Smooth muscle cell of the pulmonary artery (primary cell): ENCODE results near the gene AZU1. TPM values are rescaled to one million over a fixed set of nuclear protein-coding genes. Genes with fewer than 3 reads are reported as not detected.

Experiments used
- total RNA-seq: library from RNA; depleted of rRNA; stranded (reverse); fragments of >200 nt; gene quantifications from 2 replicates; pipeline ENCODE4 v1.2.3, GENCODE V29; 2014

The AZU1 gene
- 0.07 TPM in 1 of 2 replicates, not detected in the other for total RNA-seq

GRCh38 chr19:827710-828321, at the start of gene AZU1:
Gene AZU1, plus strand, starts transcription at chr19:827837. Its CDS starts 10 bp downstream, at chr19:827847.

GRCh38 chr19:796692-797527, 30.7 kb upstream of the AZU1 start, which contains the start of gene PTBP1:
Gene PTBP1, plus strand, starts transcription at chr19:797452. Its CDS starts 46 bp downstream, at chr19:797498.

GRCh38 chr19:821825-822503, 5.7 kb upstream of the AZU1 start, which contains the start of gene PLPPR3:
Gene PLPPR3, minus strand, starts transcription at chr19:821955. Its CDS starts 396 bp downstream, at chr19:821559.

GRCh38 chr19:840519-841206, 13.0 kb downstream of the AZU1 start, which contains the start of gene PRTN3:
Gene PRTN3, plus strand, starts transcription at chr19:840999. Its CDS starts 10 bp downstream, at chr19:841009.

GRCh38 chr19:852136-853013, 24.7 kb downstream of the AZU1 start, which contains the start of gene ELANE:
Gene ELANE, plus strand, starts transcription at chr19:852303. Its CDS starts 26 bp downstream, at chr19:852329.

GRCh38 chr19:858868-859843, 31.5 kb downstream of the AZU1 start, which contains the start of gene CFD:
Gene CFD, plus strand, starts transcription at chr19:859664. Its CDS starts 26 bp downstream, at chr19:859690.

Other genes starting within 250 kb of the AZU1 start
- gene HCN2, start 238.0 kb upstream of the AZU1 start, total RNA-seq = 2.4 and 4.6 TPM in 2 replicates
- gene POLRMT, start 194.3 kb upstream of the AZU1 start, total RNA-seq = 25.8 and 43.3 TPM in 2 replicates
- not detected in 2 replicates for gene FGF22, start 188.0 kb upstream of the AZU1 start, total RNA-seq
- 22.2 and 22.9 TPM in 2 replicates for gene RNF126, start 164.6 kb upstream of the AZU1 start, total RNA-seq
- 55.3 and 185 TPM in 2 replicates for gene FSTL3, start 151.4 kb upstream of the AZU1 start, total RNA-seq
- not detected in 2 replicates for gene PRSS57, start 132.4 kb upstream of the AZU1 start, total RNA-seq
- gene PALM, start 118.9 kb upstream of the AZU1 start, total RNA-seq = 5.2 and 18.2 TPM in 2 replicates
- gene MISP, start 76.7 kb upstream of the AZU1 start, total RNA-seq = 0.10 and 0.13 TPM in 2 replicates
- 135 and 172 TPM in 2 replicates for gene PTBP1, start 30.4 kb upstream of the AZU1 start, total RNA-seq
- 0.30 TPM in 1 of 2 replicates, not detected in the other for gene PLPPR3, start 5.9 kb upstream of the AZU1 start, total RNA-seq
- gene PRTN3, start 13.2 kb downstream of the AZU1 start, total RNA-seq = 0.07 TPM in 1 of 2 replicates, not detected in the other
- gene ELANE, start 24.5 kb downstream of the AZU1 start, total RNA-seq = 0.13 TPM in 1 of 2 replicates, not detected in the other
- 1.1 and 9.3 TPM in 2 replicates for gene CFD, start 31.8 kb downstream of the AZU1 start, total RNA-seq
- gene MED16, start 65.3 kb downstream of the AZU1 start, total RNA-seq = 41.2 and 43.0 TPM in 2 replicates
- not detected in 2 replicates for gene RNU6-9, start 65.6 kb downstream of the AZU1 start, total RNA-seq
- gene R3HDM4, start 85.4 kb downstream of the AZU1 start, total RNA-seq = 20.3 and 28.8 TPM in 2 replicates
- gene KISS1R, start 89.5 kb downstream of the AZU1 start, total RNA-seq = not detected in 2 replicates
- 15.4 and 16.1 TPM in 2 replicates for gene ARID3A, start 98.2 kb downstream of the AZU1 start, total RNA-seq
- gene WDR18, start 156.5 kb downstream of the AZU1 start, total RNA-seq = 26.5 and 34.7 TPM in 2 replicates
- 0.20 and 1.7 TPM in 2 replicates for gene GRIN3B, start 172.6 kb downstream of the AZU1 start, total RNA-seq
- gene TMEM259, start 193.3 kb downstream of the AZU1 start, total RNA-seq = 91.7 and 118 TPM in 2 replicates
- gene RNU6-2, start 193.7 kb downstream of the AZU1 start, total RNA-seq = not detected in 2 replicates
- gene CNN2, start 198.8 kb downstream of the AZU1 start, total RNA-seq = 200 and 242 TPM in 2 replicates
- 6.5 and 7.7 TPM in 2 replicates for gene ABCA7, start 212.3 kb downstream of the AZU1 start, total RNA-seq
- 0.65 and 2.1 TPM in 2 replicates for gene ARHGAP45, start 239.3 kb downstream of the AZU1 start, total RNA-seq